HG03025 (cell line): Measurements from ENCODE around the gene MACROD2.
"Not testable (repeated sequence)": the region's sequence is repeated elsewhere in the genome, so short reads cannot be mapped to it uniquely, and the experiment has no call there.

Source experiments
- ATAC-seq: cut with Tn5 transposase; IDR thresholded peaks from one replicate; pipeline ENCODE4 v1.9.1; 2021; ENCODE audit warnings: mild to moderate bottlenecking, moderate library complexity; ENCODE audit not compliant: unreplicated experiment, low FRiP score

Gene MACROD2

GRCh38 chr20:14989535-14990290 lies 994.4 kb downstream of the MACROD2 start:
- no peak for ATAC-seq

DNA sequence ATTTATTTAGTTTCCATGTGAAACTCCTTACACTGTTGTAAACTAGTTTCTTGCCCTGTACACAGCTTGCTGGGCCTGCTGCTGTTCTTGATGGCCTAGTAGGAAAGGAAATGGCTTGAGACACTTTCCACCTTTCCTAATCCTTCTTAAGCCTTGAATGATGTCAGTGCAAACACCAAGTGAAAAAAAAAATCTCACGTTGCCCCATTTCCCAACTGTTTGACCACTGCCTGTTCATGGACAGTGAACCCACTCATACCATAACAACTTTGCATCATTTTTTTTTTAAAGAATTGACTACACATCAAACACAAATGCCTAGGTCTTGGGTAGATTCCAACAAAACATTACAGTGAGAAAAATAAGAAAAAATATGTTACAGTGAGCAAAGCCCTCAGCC lies 995.7 kb downstream of the MACROD2 start:
- no peak for ATAC-seq

GRCh38 chr20:14992153-14992552 lies 996.8 kb downstream of the MACROD2 start:
- no peak for ATAC-seq

DNA sequence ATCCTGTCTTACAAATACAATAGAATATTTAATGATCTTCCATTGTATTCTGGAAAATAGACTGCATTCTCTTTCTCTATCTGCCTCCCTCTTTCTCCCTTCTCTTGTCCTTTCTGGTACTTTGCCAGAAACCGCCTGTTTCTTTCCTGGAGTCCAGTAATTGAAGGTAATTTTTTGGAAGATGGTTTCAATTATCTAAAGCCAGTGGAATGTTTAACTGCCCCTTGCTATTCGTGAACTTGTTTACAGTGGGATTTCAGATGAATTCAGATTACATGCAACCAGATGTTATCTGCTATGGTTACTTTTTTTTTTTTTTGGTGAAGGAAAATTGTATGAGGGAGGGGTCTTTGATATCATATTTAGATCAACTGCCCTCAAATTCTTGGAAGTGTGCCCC lies 997.6 kb downstream of the MACROD2 start:
- ATAC-seq, result no peak

- no peak for ATAC-seq
Measured at GRCh38 chr20:14996883-14997672, 1001.8 kb downstream of the MACROD2 start.

GRCh38 chr20:14997791-14998190 lies 1002.5 kb downstream of the MACROD2 start:
- no peak for ATAC-seq

- no peak for ATAC-seq
Measured at GRCh38 chr20:15005300-15005986, 1010.1 kb downstream of the MACROD2 start.

DNA sequence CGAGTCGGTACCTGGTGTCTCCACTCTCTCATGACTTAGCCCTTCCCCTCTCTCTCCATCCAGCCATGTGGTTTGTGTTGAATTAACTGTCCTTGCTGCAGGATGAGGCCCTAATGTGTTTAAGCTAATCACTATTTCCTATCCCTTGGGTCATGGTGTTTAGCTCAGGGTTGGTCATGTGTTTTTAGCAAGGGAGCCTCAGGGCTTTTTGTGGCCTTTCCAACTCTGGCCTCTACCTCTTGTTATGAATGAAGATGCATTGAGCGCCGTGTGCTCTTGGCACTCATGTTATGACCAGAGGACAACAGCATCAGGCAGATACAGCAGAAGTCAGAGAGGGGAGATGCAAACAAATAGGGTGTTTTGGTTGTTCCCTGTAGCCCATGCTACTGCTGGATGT lies 1016.3 kb downstream of the MACROD2 start:
- ATAC-seq, result no peak

- no peak for ATAC-seq
Measured at GRCh38 chr20:15012566-15012965, 1017.2 kb downstream of the MACROD2 start.

DNA sequence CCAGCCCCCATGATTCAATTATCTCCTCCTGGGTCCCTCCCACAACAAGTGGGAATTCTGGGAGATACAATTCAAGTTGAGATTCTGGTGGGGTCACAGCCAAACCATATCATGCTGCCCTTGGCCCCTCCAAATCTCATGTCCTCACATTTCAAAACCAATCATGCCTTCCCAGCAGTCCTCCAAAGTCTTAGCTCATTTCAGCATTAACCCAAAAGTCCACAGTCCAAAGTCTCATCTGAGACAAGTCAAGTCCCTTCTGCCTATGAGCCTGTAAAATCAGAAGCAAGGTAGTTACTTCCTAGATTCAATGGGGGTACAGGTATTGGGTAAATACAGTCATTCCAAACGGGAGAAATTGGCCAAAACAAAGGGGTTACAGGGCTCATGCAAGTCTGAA lies 1021.6 kb downstream of the MACROD2 start:
- ATAC-seq, result not testable (repeated sequence)

GRCh38 chr20:15018966-15019365 lies 1023.6 kb downstream of the MACROD2 start:
- ATAC-seq, result no peak

DNA sequence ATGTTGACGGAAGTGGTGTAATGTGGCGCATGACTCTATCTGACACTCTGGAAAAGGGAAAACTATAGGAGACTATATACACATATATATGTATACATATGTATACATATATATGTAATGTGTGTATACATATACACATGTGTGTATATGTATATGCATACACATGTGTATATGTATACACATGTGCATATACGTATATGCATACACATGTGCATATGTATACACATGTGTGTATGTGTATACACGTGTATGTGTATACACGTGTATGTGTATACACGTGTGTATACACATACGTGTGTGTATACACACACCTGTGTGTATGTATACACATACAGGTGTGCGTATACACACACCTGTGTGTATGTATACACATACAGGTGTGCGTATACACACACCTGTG lies 1025.5 kb downstream of the MACROD2 start:
- ATAC-seq, result no peak

- ATAC-seq, result no peak
Measured at GRCh38 chr20:15022921-15023320, 1027.6 kb downstream of the MACROD2 start.

DNA sequence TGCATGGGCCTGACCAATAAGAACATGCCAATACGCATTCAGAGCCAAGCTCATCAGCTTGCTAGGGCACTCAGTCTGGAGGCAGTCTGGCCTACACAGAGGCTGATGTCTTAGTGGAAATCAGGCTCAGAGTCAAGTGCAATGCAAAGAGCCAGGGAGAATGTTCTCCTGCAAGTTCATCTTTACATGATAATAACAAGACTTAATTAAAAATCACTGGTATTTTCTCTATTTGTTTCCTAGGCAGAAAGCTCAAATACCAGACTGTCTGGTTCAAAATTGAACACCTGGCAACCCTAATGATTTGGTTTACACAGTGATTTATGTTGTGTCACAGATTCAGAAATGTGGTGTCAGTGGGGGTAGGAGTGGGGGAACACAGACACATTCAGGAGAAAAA lies 1031.4 kb downstream of the MACROD2 start:
- ATAC-seq, result no peak

DNA sequence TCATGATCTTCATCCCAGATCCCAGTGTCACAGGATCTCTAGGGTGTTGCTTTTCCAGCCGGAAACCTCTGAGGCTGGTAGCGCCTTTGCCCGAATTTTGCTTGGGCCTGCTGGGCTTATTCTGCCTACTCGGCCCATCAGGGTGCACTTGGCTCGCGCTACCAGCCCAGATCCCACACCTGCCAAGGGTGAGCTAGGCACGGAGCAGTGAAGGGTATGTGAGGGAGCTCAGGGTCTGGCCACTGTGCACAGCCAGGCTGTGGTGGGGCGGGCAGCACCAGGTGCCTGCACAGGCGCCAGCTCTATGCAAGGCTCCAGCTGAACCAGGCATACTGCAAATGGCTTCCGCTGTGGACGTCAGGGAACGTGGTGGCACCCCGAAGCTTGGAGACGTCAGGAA lies 1035.5 kb downstream of the MACROD2 start:
- ATAC-seq, result no peak

DNA sequence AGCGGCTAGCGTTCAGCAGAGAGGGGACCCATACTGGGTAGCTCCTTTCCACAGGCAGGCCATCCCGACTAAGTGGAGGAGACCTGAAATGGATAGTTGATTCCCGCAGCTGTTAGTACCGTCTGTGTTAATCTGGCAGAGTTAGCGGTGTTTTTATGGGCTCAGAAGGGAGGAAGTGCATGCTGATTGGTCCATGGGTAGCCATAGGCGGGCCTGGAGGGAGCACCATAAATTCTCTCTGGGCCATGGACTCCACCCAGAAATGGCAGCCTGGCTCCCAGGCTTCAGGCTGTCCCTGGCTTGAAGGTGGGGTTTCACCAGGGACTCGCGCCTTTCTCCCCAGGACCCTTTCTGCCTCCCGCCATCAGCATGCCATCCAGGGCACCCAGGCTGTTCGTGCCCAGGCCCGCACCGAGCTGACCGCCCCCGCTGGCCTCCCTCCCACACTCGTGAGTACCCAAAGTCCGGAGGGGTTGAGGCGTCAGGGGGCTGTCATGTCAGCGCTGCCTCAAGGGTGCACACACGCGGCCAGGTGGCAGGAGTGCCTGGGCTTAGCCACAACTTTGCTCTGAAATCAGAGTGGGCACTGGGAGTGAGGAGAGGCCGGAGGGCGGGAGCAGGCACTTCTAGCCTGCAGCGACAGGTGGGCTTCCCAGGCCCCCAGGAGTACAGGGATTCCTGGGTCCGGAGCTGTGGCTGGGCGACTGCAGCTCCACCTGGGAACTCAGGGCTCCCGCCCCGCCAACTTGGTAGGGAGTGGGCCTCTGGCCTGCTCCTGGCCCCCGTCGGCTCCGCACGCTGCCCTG lies 1036.4 kb downstream of the MACROD2 start:
- no peak for ATAC-seq

GRCh38 chr20:15032352-15032622 lies 1037.0 kb downstream of the MACROD2 start:
- ATAC-seq, result no peak

DNA sequence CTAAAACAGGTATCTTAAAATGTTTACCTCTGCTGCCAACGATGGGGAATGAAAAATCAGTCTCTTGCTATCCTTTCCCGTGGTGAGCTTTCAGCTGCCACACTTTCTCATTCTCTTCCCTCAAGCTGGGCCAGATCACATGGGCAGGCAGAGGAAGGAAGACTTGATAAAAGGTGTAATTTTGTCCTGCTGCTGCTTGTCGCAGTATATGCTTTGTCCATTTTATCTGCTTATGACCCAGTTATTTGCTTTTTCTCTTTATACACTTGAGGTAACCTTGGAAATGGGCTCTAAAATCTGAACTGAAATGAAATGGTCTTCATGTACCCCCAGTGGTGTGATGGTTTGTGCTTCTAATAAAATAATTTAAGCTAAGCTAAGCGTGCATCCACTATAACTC lies 1038.0 kb downstream of the MACROD2 start:
- no peak for ATAC-seq

DNA sequence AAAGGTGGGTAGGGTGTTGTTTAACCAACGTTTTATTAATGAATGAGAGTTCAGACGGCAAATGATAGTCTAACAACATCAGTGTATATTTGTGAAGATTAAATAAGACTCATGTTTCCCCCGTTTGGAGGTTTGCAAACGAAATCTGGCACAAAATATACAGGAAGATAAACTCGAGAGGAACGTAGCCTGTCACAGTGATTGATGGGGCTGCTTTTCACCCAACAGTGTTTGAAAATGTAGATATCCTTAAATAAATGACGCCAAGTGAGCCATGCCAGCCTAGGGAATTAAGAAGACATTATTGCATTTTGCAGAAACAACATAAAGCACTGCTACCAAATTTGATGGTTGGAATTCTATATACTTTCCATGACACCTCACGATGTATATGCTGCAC lies 1038.6 kb downstream of the MACROD2 start:
- no peak for ATAC-seq

GRCh38 chr20:15036948-15037347 lies 1041.6 kb downstream of the MACROD2 start:
- no peak for ATAC-seq
